Measurements from ENCODE around the gene KBTBD2. TPM values are rescaled to one million over a fixed set of nuclear protein-coding genes. Genes with fewer than 3 reads are reported as not detected.
A peak's percentile ranks its signal among the peaks of the same experiment; 100 is the strongest.

KBTBD2 gene
- 10 to 100 TPM; 21.4 to 39.3 (median 28.6) TPM for total RNA-seq
- 10 to 100 TPM; 10.4 to 23.4 TPM for polyA plus RNA-seq
- long read RNA-seq, donor 1, transcript KBTBD2-201 (4 exons, 3,745 nt) = major isoform, 48 of 68 reads
- long read RNA-seq, donor 1, partial matches to known transcripts = 4 of 68 reads
- long read RNA-seq, donor 1, other reads (novel, unspliced or antisense) = 16 of 68 reads
- long read RNA-seq, donor 2, transcript KBTBD2-201 (4 exons, 3,745 nt) = major isoform, 20 of 24 reads
- long read RNA-seq, donor 2, partial matches to known transcripts = 1 of 24 reads
- long read RNA-seq, donor 2, other reads (novel, unspliced or antisense) = 3 of 24 reads
- long read RNA-seq, donor 3, transcript KBTBD2-201 (4 exons, 3,745 nt) = major isoform, 56 of 68 reads
- long read RNA-seq, donor 3, partial matches to known transcripts = 1 of 68 reads
- long read RNA-seq, donor 3, other reads (novel, unspliced or antisense) = 11 of 68 reads

- no peaks in the 10 kb centered on the region for H3K27me3 ChIP-seq
- WGBS, 4 donors = 0 to 1% (median 0%) methylated on average over 35 to 104 of the region's 104 CpGs
- intact Hi-C loops (cut with DNase I) = loop anchor here in 8 of 10 donors (2.0 to 10.0 kb wide), 10 partner anchors 44 to 396 kb away; partner anchors contain the start of genes FKBP9 (in 4 of the 8), AVL9 (in 1 of the 8), LSM5 (in 1 of the 8) and NT5C3A (in 1 of the 8)
- H3K36me3 ChIP-seq = no peaks in the 10 kb centered on the region
- H3K27ac ChIP-seq = peak within 1 kb of the TSS; percentile 93 to 100 (median 98)
- peak; percentile 40 to 82 (median 74) for ATAC-seq
- DNase-seq = peak; percentile 91 to 94 (median 92)
- no peaks in the 10 kb centered on the region for H3K9me3 ChIP-seq
- H3K4me1 ChIP-seq = peaks cover 12 to 57% (median 52%) of the 10 kb centered on the region in 12 donors
- H3K4me3 ChIP-seq = peak within 1 kb of the TSS; percentile 64 to 98 (median 80)
- TF ChIP-seq, protein P1, sequence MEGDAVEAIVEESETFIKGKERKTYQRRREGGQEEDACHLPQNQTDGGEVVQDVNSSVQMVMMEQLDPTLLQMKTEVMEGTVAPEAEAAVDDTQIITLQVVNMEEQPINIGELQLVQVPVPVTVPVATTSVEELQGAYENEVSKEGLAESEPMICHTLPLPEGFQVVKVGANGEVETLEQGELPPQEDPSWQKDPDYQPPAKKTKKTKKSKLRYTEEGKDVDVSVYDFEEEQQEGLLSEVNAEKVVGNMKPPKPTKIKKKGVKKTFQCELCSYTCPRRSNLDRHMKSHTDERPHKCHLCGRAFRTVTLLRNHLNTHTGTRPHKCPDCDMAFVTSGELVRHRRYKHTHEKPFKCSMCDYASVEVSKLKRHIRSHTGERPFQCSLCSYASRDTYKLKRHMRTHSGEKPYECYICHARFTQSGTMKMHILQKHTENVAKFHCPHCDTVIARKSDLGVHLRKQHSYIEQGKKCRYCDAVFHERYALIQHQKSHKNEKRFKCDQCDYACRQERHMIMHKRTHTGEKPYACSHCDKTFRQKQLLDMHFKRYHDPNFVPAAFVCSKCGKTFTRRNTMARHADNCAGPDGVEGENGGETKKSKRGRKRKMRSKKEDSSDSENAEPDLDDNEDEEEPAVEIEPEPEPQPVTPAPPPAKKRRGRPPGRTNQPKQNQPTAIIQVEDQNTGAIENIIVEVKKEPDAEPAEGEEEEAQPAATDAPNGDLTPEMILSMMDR (IDR thresholded peaks at IDR 0.05) = peak in 4 of 12 donors; percentile 17 to 40 (median 32)
- TF ChIP-seq POLR2A (IDR thresholded peaks at IDR 0.05) = no peak
Observed at GRCh38 chr7:32891043-32891799, at the start of gene KBTBD2. Gene KBTBD2 (minus strand): TSS chr7:32891760. CDS start chr7:32879604, 12,156 bp downstream.

- Histone ChIP-seq H3K27me3 (no peaks in the 10 kb centered on the region), H3K4me1 (peaks cover 3 to 56% (median 33%) of the 10 kb centered on the region in 12 donors), H3K4me3 (peak overlapping the region in 11 of 12 donors; percentile 61 to 95 (median 80)), H3K36me3 (peaks cover 0 to 2% (median 0%) of the 10 kb centered on the region in 9 donors), H3K27ac (peak overlapping the region in 11 of 12 donors; percentile 90 to 99 (median 97)), H3K9me3 (peaks cover 0 to 7% (median 0%) of the 10 kb centered on the region in 12 donors)
- WGBS, 4 donors = 21 to 32% (median 27%) methylated on average over 5 of the region's 5 CpGs
- intact Hi-C loops (cut with DNase I) = loop anchor here in 9 of 10 donors (5.0 to 10.0 kb wide), 10 partner anchors 49 to 166 kb away; partner anchors contain the start of genes KBTBD2 (in 3 of the 9) and RP9 (in 1 of the 9)
- no peak for TF ChIP-seq POLR2A (IDR thresholded peaks at IDR 0.05)
- TF ChIP-seq, protein P1 (IDR thresholded peaks at IDR 0.05) = no peak
- DNase-seq = no peak
- no peak for ATAC-seq
Observed at GRCh38 chr7:32941181-32941580, 49.6 kb upstream of the KBTBD2 start.

DNA sequence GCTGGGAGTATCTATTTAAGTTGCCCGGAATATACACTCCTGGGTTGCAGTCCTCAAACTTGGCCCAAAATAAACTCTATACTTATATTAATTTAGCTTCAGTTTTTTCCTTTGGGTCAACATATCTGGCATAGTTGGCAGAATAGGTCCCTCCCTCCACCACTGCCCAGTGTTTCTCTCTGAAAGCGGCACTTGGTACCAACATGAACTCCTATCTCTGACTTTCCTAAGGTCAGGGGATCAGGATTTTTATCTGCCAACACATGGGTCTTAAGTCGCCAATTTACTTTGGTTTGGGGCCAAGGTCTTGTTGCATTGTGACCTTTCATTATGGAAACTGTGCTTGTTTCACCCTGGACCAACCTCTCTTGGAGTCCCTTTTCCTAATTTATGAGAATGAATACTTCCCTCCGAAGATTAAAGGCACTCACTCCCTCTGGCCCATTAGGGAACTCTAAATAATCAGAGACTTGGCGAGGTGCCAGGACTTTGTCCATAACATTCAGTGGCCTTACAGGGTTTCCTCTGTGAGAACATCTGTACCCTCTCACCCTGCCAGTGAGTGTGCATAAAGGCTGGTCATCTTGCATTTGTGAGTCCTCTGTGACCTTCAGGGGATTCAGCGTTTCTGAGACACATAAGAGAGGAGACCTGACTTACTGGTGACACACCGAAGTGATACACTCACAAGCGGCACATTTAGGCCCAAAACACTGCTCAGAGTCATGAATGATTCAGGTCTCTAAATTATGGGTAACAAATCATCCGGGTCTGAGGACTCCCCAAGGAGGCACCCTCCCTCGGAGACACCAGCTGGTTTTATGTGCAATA, 46.0 kb upstream of the KBTBD2 start:
- Histone ChIP-seq H3K27ac (peak overlapping the region; percentile 27 to 62 (median 56)), H3K36me3 (peaks cover 0 to 18% (median 11%) of the 10 kb centered on the region in 9 donors), H3K9me3 (no peaks in the 10 kb centered on the region), H3K4me3 (peak overlapping the region in 1 of 12 donors; percentile 12), H3K4me1 (peaks cover 3 to 50% (median 30%) of the 10 kb centered on the region in 12 donors), H3K27me3 (no peaks in the 10 kb centered on the region)
- intact Hi-C loops (cut with DNase I) = loop anchor here in 3 of 10 donors (5.0 kb wide), 1 partner anchor 45 kb away; the partner anchor contains the start of gene KBTBD2 (in 3 of the 3)
- ATAC-seq (peak; percentile 49 to 66 (median 57)), DNase-seq (peak in 4 of 5 donors; percentile 55 to 81 (median 71))
- WGBS, 4 donors = 32 to 50% (median 44%) methylated on average over 10 of the region's 10 CpGs
- TF ChIP-seq, protein P1 (IDR thresholded peaks at IDR 0.05) = no peak
- TF ChIP-seq POLR2A (IDR thresholded peaks at IDR 0.05) = no peak
